Heart left ventricle (tissue), 13 donors: ENCODE data around the gene SIM2.

Experiments used
- CTCF ChIP-seq, 12 donors: fragments of 200-600 bp; sonication (generic) in 4 of 12; IDR thresholded peaks; one replicate each; pipeline versions ENCODE4 v1.5.0 to v1.8.0; 2018 to 2022; ENCODE audit warnings: antibody characterized with exemption in 12 of 12, mild to moderate bottlenecking in 5 of 12
- POLR2A ChIP-seq, 2 donors: fragments of 450-650 bp; IDR thresholded peaks; one replicate each; pipeline ENCODE4 v1.6.1; 2017; ENCODE audit warnings: antibody characterized with exemption in 2 of 2, mild to moderate bottlenecking in 2 of 2, moderate library complexity in 2 of 2
- donor health status: ischemic (EF 13 %, LVEDD 7.1; RV severe dilation, severe dysfunction).
- donor health status: DM: no; HTN: yes; CAD: no.
- donor health status: DM: no; HTN: no; CAD: no.
- donor health status: ischemic (EF 25% LVEDD 6.9; RV normal size, moderate dysfunction).
- donor health status: ischemic (EF 25% LVEDD 5.7; RV mildly dilated, moderate dysfunction).
- donor health status: ischemic (EF 35%, LVEDD 5.7; RV mildly dilated, moderate dysfunction).
- donor health status: nonischemic (EF 11% LVEDD 7.7; RV severe dilation, severe dysfunction).
- donor health status: DM: yes; HTN: yes; CAD: no.
- donor health status: PGD.
- donor health status: ischemic (EF 29% LVEDD 5.4; RV normal size, mild dysfunction).
- donor health status: nonischemic (EF 23%, LVEDD 6.1; RV moderate dilation, normal function).

GRCh38 chr21:36709030-36709867 lies 10.3 kb downstream of the SIM2 start:
- TF ChIP-seq CTCF (IDR thresholded peaks at IDR 0.05) (no peak), POLR2A (IDR thresholded peaks at IDR 0.05) (no peak)
